ENCODE data around the gene ASIC2. TPM values are rescaled to one million over a fixed set of nuclear protein-coding genes. Genes with fewer than 3 reads are reported as not detected.

The ASIC2 gene
- total RNA-seq, 4 donors from 2014 or later: 0.48 TPM; not detected in 3

DNA sequence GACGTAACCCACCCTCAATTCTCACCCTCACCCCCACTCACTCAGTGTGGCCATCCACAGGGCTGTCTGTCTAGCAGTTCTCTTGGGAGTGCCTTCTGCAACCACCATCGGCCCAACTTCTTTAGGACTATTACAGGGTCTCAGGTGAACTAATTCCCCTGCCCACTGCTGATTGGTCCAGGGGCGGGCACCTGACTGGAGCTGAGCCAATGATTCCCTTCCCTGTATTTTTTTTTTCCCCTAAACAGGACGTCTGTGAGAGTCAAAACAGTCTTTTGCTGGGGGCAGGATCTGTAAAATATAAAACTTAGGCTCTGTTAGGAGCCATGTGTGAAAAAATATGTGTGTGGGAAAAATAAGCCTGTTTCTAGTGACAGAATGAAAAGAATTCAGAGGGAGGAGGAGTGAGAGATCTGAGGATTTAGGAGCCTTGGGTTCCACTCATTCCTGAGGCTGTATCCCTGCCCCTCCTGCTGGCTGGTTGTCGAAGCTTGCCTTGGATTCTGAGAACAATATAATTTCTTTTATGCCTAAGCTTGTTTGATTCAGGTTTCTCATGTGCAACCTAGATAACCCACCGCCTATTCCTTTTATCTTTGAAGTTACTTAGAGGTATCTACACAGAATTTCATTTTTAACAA is 186.4 kb downstream of the ASIC2 start:
- ATAC-seq (ENCODE audit: low FRiP score) (no peak), DNase-seq (ENCODE audit: low spot score) (no peak)
- TF ChIP-seq, protein P1, sequence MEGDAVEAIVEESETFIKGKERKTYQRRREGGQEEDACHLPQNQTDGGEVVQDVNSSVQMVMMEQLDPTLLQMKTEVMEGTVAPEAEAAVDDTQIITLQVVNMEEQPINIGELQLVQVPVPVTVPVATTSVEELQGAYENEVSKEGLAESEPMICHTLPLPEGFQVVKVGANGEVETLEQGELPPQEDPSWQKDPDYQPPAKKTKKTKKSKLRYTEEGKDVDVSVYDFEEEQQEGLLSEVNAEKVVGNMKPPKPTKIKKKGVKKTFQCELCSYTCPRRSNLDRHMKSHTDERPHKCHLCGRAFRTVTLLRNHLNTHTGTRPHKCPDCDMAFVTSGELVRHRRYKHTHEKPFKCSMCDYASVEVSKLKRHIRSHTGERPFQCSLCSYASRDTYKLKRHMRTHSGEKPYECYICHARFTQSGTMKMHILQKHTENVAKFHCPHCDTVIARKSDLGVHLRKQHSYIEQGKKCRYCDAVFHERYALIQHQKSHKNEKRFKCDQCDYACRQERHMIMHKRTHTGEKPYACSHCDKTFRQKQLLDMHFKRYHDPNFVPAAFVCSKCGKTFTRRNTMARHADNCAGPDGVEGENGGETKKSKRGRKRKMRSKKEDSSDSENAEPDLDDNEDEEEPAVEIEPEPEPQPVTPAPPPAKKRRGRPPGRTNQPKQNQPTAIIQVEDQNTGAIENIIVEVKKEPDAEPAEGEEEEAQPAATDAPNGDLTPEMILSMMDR (IDR thresholded peaks at IDR 0.05): no peak

GRCh38 chr17:33105911-33106310 is 187.2 kb downstream of the ASIC2 start:
- ATAC-seq (ENCODE audit: low FRiP score): no peak
- TF ChIP-seq, protein P1 (IDR thresholded peaks at IDR 0.05): no peak
- DNase-seq (ENCODE audit: low spot score): no peak

- ATAC-seq (ENCODE audit: low FRiP score) (no peak), DNase-seq (ENCODE audit: low spot score) (no peak)
- TF ChIP-seq, protein P1 (IDR thresholded peaks at IDR 0.05): no peak
Observed at GRCh38 chr17:33099906-33100305, 193.2 kb downstream of the ASIC2 start.

DNA sequence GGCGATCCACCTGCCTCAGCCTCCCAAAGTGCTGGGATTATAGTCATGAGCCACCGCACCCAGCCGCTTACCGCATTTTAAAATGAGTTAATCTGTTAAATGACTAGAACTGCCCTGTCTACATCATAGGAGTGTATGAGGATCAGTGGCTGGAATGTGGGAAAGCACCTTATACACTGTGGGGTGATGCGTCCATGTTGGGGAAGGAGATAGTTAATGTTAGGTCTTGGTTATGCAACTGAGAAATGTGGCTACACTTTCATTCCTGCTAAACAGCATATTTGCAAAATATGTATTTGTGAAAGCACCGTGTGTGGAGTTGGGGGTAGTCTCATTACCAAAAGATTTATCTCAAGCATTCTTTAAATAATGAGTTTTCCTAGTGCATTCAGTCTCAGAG is 193.8 kb downstream of the ASIC2 start:
- TF ChIP-seq, protein P1 (IDR thresholded peaks at IDR 0.05): no peak
- no peak for DNase-seq (ENCODE audit: low spot score)
- no peak for ATAC-seq (ENCODE audit: low FRiP score)

DNA sequence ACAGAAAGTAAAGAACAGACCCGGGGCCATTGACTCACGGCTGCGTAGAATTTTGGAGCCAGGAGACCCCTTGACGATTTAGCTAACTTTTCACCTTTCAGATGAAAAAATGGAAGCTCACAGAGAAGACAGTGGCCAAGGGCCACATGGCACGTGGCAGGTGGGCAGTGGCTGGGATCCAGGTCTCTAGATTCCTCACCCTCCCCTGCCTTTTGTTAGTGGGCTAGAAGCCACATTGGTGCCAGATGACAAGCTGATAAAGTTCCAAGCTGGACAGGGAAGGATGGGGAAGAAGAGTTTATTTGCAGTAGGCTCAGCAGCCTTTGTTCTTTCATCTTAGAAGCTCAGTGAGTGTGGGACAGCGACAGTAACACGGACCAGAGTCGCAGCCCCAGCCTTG is 195.7 kb downstream of the ASIC2 start:
- ATAC-seq (ENCODE audit: low FRiP score) (no peak), DNase-seq (ENCODE audit: low spot score) (no peak)
- TF ChIP-seq, protein P1 (IDR thresholded peaks at IDR 0.05): no peak

GRCh38 chr17:33096161-33096560 is 196.9 kb downstream of the ASIC2 start:
- no peak for DNase-seq (ENCODE audit: low spot score)
- TF ChIP-seq, protein P1 (IDR thresholded peaks at IDR 0.05): no peak

DNA sequence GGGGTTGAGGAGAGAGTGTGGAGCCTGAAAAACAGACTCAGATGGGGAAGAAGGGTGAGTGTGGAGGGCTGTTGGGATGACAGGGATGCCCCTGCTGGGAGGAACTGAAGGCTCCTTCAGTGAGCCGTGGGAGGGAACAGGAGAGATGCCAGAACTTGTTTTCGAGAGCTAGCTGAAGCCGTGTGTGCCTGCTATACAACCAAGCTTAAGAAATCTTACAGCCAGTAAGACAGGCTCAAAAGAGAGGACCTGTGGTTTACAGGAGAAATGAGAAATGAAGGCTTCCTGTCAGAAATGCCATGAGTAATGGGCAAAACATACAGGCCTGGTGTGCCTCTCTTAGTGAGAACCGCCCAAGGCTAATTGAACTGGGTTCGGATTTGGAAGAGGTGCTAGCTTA is 201.8 kb downstream of the ASIC2 start:
- no peak for DNase-seq (ENCODE audit: low spot score)
- ATAC-seq (ENCODE audit: low FRiP score): no peak
- TF ChIP-seq, protein P1 (IDR thresholded peaks at IDR 0.05): no peak

More at GRCh38 chr17:33096161-33096560, 196.9 kb downstream of the ASIC2 start:
- no peak for ATAC-seq (ENCODE audit: low FRiP score)

Measured in omental fat pad (tissue), 4 donors.